GM12878 (cell line): ENCODE results near the gene DDR1.

Source experiments
- BHLHE40 ChIP-seq, 2 experiments: fragments of 450-650 bp in 1 of 2; IDR thresholded peaks; 2 replicates each; pipeline ENCODE4 v1.6.1; 2011 to 2017; ENCODE audit warnings: low read depth in 2 of 2, borderline replicate concordance in 1 of 2, improper control_type of control experiment in 1 of 2, low read length in 1 of 2, mild to moderate bottlenecking in 1 of 2
- CBFB ChIP-seq: IDR thresholded peaks from 2 replicates; pipeline ENCODE4 v1.6.1; 2016; ENCODE audit warnings: antibody characterized with exemption, low read depth
- CTCF ChIP-seq, 3 experiments: IDR thresholded peaks in 2 of 3; conservative IDR thresholded peaks in 1 of 3; 2 replicates each; pipeline ENCODE4 v1.5.1; 2011; ENCODE audit warnings: low read depth in 3 of 3, low read length in 3 of 3, mild to moderate bottlenecking in 3 of 3, control low read depth in 2 of 3, moderate library complexity in 2 of 3, inconsistent platforms in 1 of 3, mixed read lengths in 1 of 3; ENCODE audit not compliant: control insufficient read depth in 2 of 3, insufficient read depth in 1 of 3; ENCODE audit errors: extremely low read depth in 1 of 3
- MYC ChIP-seq: IDR thresholded peaks from 2 replicates; pipeline ENCODE4 v1.6.1; 2011; ENCODE audit warnings: mild to moderate bottlenecking, low read length, moderate library complexity, inconsistent platforms; ENCODE audit not compliant: insufficient read depth, insufficient replicate concordance, insufficient read length, severe bottlenecking
- POLR2A ChIP-seq: IDR thresholded peaks from 2 replicates; pipeline ENCODE4 v1.6.1; 2011; ENCODE audit warnings: low read depth, mild to moderate bottlenecking, low read length
- RCOR1 ChIP-seq: conservative IDR thresholded peaks from 2 replicates; pipeline ENCODE4 v1.6.1; 2012; ENCODE audit warnings: low read depth, low read length, improper control_type of control experiment
- TCF12 ChIP-seq: IDR thresholded peaks from 2 replicates; pipeline ENCODE4 v1.6.1; 2011; ENCODE audit warnings: low read depth, mild to moderate bottlenecking, low read length
- ZNF384 ChIP-seq: IDR thresholded peaks from 2 replicates; pipeline ENCODE4 v1.6.1; 2012; ENCODE audit warnings: low read depth, mild to moderate bottlenecking, low read length, improper control_type of control experiment, borderline replicate concordance

- TF ChIP-seq CBFB: no peak
- TF ChIP-seq BHLHE40 (IDR thresholded peaks at IDR 0.05; ENCODE audit: borderline replicate concordance in 1 of 2, low read depth in 2 of 2, low read length in 1 of 2): no peak
- no peak for TF ChIP-seq CTCF (IDR thresholded peaks at IDR 0.05 in 2 of 3, conservative IDR thresholded peaks at IDR 0.05 in 1 of 3; ENCODE audit: control insufficient read depth in 2 of 3, extremely low read depth in 1 of 3, insufficient read depth in 1 of 3, low read depth in 3 of 3, low read length in 3 of 3)
- no peak for TF ChIP-seq POLR2A
- TF ChIP-seq MYC: no peak
- TF ChIP-seq RCOR1: no peak
- TF ChIP-seq ZNF384: no peak
- TF ChIP-seq TCF12: no peak
Measured at GRCh38 chr6:30918670-30919069, 34.4 kb downstream of the DDR1 start.
